OCI-LY1 (cell line): ENCODE results near the gene STK39.

Source experiments
- H2AFZ ChIP-seq: fragments of 200-600 bp; sonication (generic), shearing (Covaris generic); 2 replicates; pipeline ENCODE4 v1.6.0; 2014; ENCODE audit warnings: antibody characterized with exemption, mild to moderate bottlenecking, low read length
- H3F3A ChIP-seq: fragments of 200-600 bp; sonication (generic), shearing (Covaris generic); 2 replicates; pipeline ENCODE4 v1.6.0; 2014; ENCODE audit warnings: mild to moderate bottlenecking, antibody characterized with exemption, low read length, moderate library complexity; ENCODE audit not compliant: insufficient read depth
- H3K27ac ChIP-seq: fragments of 200-600 bp; sonication (generic); 2 replicates; pipeline ENCODE4 v1.5.1; 2014; ENCODE audit warnings: low read length, mixed run types, mild to moderate bottlenecking, low read depth; ENCODE audit not compliant: poor library complexity, severe bottlenecking
- H3K27me3 ChIP-seq: fragments of 200-600 bp; sonication (generic); 2 replicates; pipeline ENCODE4 v1.6.0; 2014; ENCODE audit warnings: antibody characterized with exemption, mild to moderate bottlenecking, low read length, moderate library complexity; ENCODE audit not compliant: insufficient read depth
- H3K36me3 ChIP-seq: fragments of 200-600 bp; sonication (generic); 2 replicates; pipeline ENCODE4 v1.6.1; 2014; ENCODE audit warnings: mild to moderate bottlenecking, antibody characterized with exemption, low read length, moderate library complexity, mixed read lengths; ENCODE audit not compliant: insufficient read depth
- H3K4me1 ChIP-seq: fragments of 200-600 bp; sonication (generic); 2 replicates; pipeline ENCODE4 v1.5.1; 2014; ENCODE audit warnings: mild to moderate bottlenecking, low read length, moderate library complexity; ENCODE audit not compliant: insufficient read depth, severe bottlenecking
- H3K4me2 ChIP-seq: fragments of 200-600 bp; sonication (generic), shearing (Covaris generic); 2 replicates; pipeline ENCODE4 v1.6.1; 2014; ENCODE audit warnings: low read length
- H3K4me3 ChIP-seq: fragments of 200-600 bp; sonication (generic); 2 replicates; pipeline ENCODE4 v1.5.1; 2014; ENCODE audit warnings: low read length, low read depth, mild to moderate bottlenecking, mixed read lengths; ENCODE audit not compliant: poor library complexity, severe bottlenecking
- H3K79me2 ChIP-seq: fragments of 200-600 bp; shearing (Covaris generic); 2 replicates; pipeline ENCODE4 v1.6.1; 2016; ENCODE audit warnings: mixed run types, low read length, mixed read lengths; ENCODE audit not compliant: insufficient read depth
- H3K9ac ChIP-seq: fragments of 200-600 bp; sonication (generic), shearing (Covaris generic); 2 replicates; pipeline ENCODE4 v1.6.1; 2014; ENCODE audit warnings: mild to moderate bottlenecking, low read length, mixed read lengths
- H3K9me2 ChIP-seq: fragments of 200-600 bp; sonication (generic), shearing (Covaris generic); 2 replicates; pipeline ENCODE4 v1.6.1; 2014; ENCODE audit warnings: low read depth, mild to moderate bottlenecking, low read length, mixed read lengths
- H3K9me3 ChIP-seq: fragments of 200-600 bp; shearing (Covaris generic); 2 replicates; pipeline ENCODE4 v1.6.1; 2014; ENCODE audit warnings: low read length, mixed read lengths
- H4K20me1 ChIP-seq: fragments of 200-600 bp; sonication (generic), shearing (Covaris generic); 2 replicates; pipeline ENCODE4 v1.6.0; 2016; ENCODE audit warnings: mild to moderate bottlenecking, low read length; ENCODE audit not compliant: insufficient read depth
- CTCF ChIP-seq: fragments of 200-600 bp; sonication (generic), shearing (Covaris generic); IDR thresholded peaks from 2 replicates; pipeline ENCODE4 v1.5.1; 2017; ENCODE audit warnings: mild to moderate bottlenecking, antibody characterized with exemption, low read length, moderate library complexity, mixed read lengths
- EZH2 ChIP-seq: fragments of 200-600 bp; sonication (generic), shearing (Covaris generic); IDR thresholded peaks from 2 replicates; pipeline ENCODE4 v1.8.0; 2017; ENCODE audit warnings: borderline replicate concordance, mixed run types, mild to moderate bottlenecking, antibody characterized with exemption, low read length, moderate library complexity, mixed read lengths

STK39 gene

GRCh38 chr2:168233166-168233565 lies 14.2 kb downstream of the STK39 start:
- no peak overlapping the region for H3K9ac ChIP-seq
- no peak overlapping the region for H3K4me2 ChIP-seq
- H2AFZ ChIP-seq, result no peak overlapping the region
- TF ChIP-seq EZH2 (no peak), CTCF (no peak)
- H3K4me3 ChIP-seq, result no peak overlapping the region
- peaks cover 10% of the 10 kb centered on the region; the same call in 1 of the 2 replicates for H3K79me2 ChIP-seq
- peaks cover 11% of the 10 kb centered on the region for H3K4me1 ChIP-seq
- H3F3A ChIP-seq, result no peaks in the 10 kb centered on the region
- H3K27me3 ChIP-seq, result no peaks in the 10 kb centered on the region
- no peaks in the 10 kb centered on the region for H3K9me2 ChIP-seq
- no peaks in the 10 kb centered on the region for H4K20me1 ChIP-seq
- no peak overlapping the region for H3K27ac ChIP-seq
- no peaks in the 10 kb centered on the region for H3K9me3 ChIP-seq
- H3K36me3 ChIP-seq, result peaks cover 8% of the 10 kb centered on the region

GRCh38 chr2:168231609-168232241 lies 15.7 kb downstream of the STK39 start:
- Histone ChIP-seq H3K27ac (no peak overlapping the region), H3K9me3 (no peaks in the 10 kb centered on the region), H3K9me2 (no peaks in the 10 kb centered on the region), H4K20me1 (no peaks in the 10 kb centered on the region), H3K4me2 (no peak overlapping the region), H3F3A (no peaks in the 10 kb centered on the region), H3K9ac (no peak overlapping the region), H2AFZ (no peak overlapping the region), H3K4me1 (peaks cover 11% of the 10 kb centered on the region), H3K79me2 (peaks cover 13% of the 10 kb centered on the region), H3K27me3 (no peaks in the 10 kb centered on the region), H3K36me3 (peaks cover 8% of the 10 kb centered on the region), H3K4me3 (no peak overlapping the region)
- no peak for TF ChIP-seq CTCF
- TF ChIP-seq EZH2, result no peak

GRCh38 chr2:168230389-168230788 lies 17.0 kb downstream of the STK39 start:
- Histone ChIP-seq H4K20me1 (no peaks in the 10 kb centered on the region), H3K27ac (no peak overlapping the region), H3K9me3 (no peaks in the 10 kb centered on the region), H2AFZ (no peak overlapping the region), H3K79me2 (peaks cover 13% of the 10 kb centered on the region), H3K4me1 (peaks cover 11% of the 10 kb centered on the region), H3K9ac (no peak overlapping the region), H3K4me2 (no peak overlapping the region), H3F3A (no peaks in the 10 kb centered on the region), H3K27me3 (no peaks in the 10 kb centered on the region), H3K4me3 (no peak overlapping the region), H3K36me3 (peaks cover 8% of the 10 kb centered on the region), H3K9me2 (no peaks in the 10 kb centered on the region)
- TF ChIP-seq CTCF (no peak), EZH2 (no peak)
